WTC11 (cell line): Measurements from ENCODE around the gene TNRC18. TPM values are rescaled to one million over a fixed set of nuclear protein-coding genes. Genes with fewer than 3 reads are reported as not detected.

Source experiments
- ATAC-seq: fragments of 200-7000 bp; cut with Tn5 transposase; 2 replicates; pipeline ENCODE4 v1.10.0; 2021; ENCODE audit warnings: mild to moderate bottlenecking, moderate library complexity
- CTCF ChIA-PET: fragments of 300-600 bp; sonication (Branson Sonifier 250); formaldehyde crosslinking; loops from one replicate; lab custom pipeline; 2021; ENCODE audit warnings: antibody characterized with exemption; lab: Charles Lee
- POLR2A ChIA-PET: fragments of 350-600 bp; sonication (Branson Sonifier 250); formaldehyde crosslinking; loops from one replicate; lab custom pipeline; 2021; ENCODE audit warnings: antibody characterized with exemption; lab: Charles Lee
- DNase-seq: peaks from one replicate; pipeline ENCODE4 v3.0.0; 2021; ENCODE audit warnings: low spot score
- H3K27ac Mint-ChIP-seq: 2 replicates; pipeline ENCODE4 v1.8.0; 2021; ENCODE audit warnings: mixed read lengths
- H3K27me3 Mint-ChIP-seq: 2 replicates; pipeline ENCODE4 v1.8.0; 2021; ENCODE audit warnings: low read depth, mild to moderate bottlenecking, moderate library complexity, mixed read lengths
- H3K36me3 Mint-ChIP-seq: 2 replicates; pipeline ENCODE4 v1.8.0; 2021; ENCODE audit warnings: mixed read lengths
- H3K4me1 Mint-ChIP-seq: 2 replicates; pipeline ENCODE4 v1.8.0; 2022; ENCODE audit warnings: mixed read lengths
- H3K4me3 Mint-ChIP-seq: 2 replicates; pipeline ENCODE4 v1.8.0; 2021; ENCODE audit warnings: mild to moderate bottlenecking, moderate library complexity, mixed read lengths
- H3K9me3 Mint-ChIP-seq: 2 replicates; pipeline ENCODE4 v1.8.0; 2021; ENCODE audit warnings: mixed read lengths
- ARID4B ChIP-seq: sonication (generic); formaldehyde crosslinking; IDR thresholded peaks from 2 replicates; pipeline ENCODE4 v1.8.0; 2023; ENCODE audit warnings: missing genetic modification reagents, mild to moderate bottlenecking, borderline replicate concordance
- ATF2 ChIP-seq: sonication (generic); formaldehyde crosslinking; IDR thresholded peaks from 2 replicates; pipeline ENCODE4 v1.8.1; 2022; ENCODE audit warnings: low read depth, missing genetic modification reagents, borderline replicate concordance
- CBFB ChIP-seq: sonication (generic); formaldehyde crosslinking; IDR thresholded peaks from 2 replicates; pipeline ENCODE4 v1.8.1; 2022; ENCODE audit warnings: mild to moderate bottlenecking, low read depth, missing genetic modification reagents
- ELF4 ChIP-seq: sonication (generic); formaldehyde crosslinking; IDR thresholded peaks from 2 replicates; pipeline ENCODE4 v1.8.1; 2022; ENCODE audit warnings: low read depth, mild to moderate bottlenecking, moderate library complexity, missing genetic modification reagents
- EMX1 ChIP-seq: fragments of 250-450 bp; sonication (Bioruptor Pico); IDR thresholded peaks from 2 replicates; pipeline ENCODE4 v1.8.0; 2021; ENCODE audit warnings: mild to moderate bottlenecking
- ETV6 ChIP-seq: sonication (generic); formaldehyde crosslinking; IDR thresholded peaks from 2 replicates; pipeline ENCODE4 v1.8.1; 2022; ENCODE audit warnings: mild to moderate bottlenecking, missing genetic modification reagents
- FOXK1 ChIP-seq: sonication (generic); formaldehyde crosslinking; IDR thresholded peaks from 2 replicates; pipeline ENCODE4 v1.8.0; 2022; ENCODE audit warnings: mild to moderate bottlenecking, moderate library complexity, missing genetic modification reagents
- JUN ChIP-seq: sonication (generic); formaldehyde crosslinking; IDR thresholded peaks from 2 replicates; pipeline ENCODE4 v1.8.0; 2023; ENCODE audit warnings: mild to moderate bottlenecking, missing genetic modification reagents
- MYBL2 ChIP-seq: sonication (generic); formaldehyde crosslinking; IDR thresholded peaks from 2 replicates; pipeline ENCODE4 v1.8.1; 2023; ENCODE audit warnings: mild to moderate bottlenecking, moderate library complexity, missing genetic modification reagents
- NR1H2 ChIP-seq: sonication (generic); formaldehyde crosslinking; IDR thresholded peaks from 2 replicates; pipeline ENCODE4 v1.9.0; 2021; ENCODE audit warnings: mild to moderate bottlenecking, moderate library complexity, missing genetic modification reagents
- PRDM15 ChIP-seq: sonication (generic); formaldehyde crosslinking; IDR thresholded peaks from 2 replicates; pipeline ENCODE4 v1.8.0; 2022; ENCODE audit warnings: missing genetic modification reagents
- PRRX2 ChIP-seq: fragments of 250-450 bp; sonication (Bioruptor Pico); IDR thresholded peaks from 2 replicates; pipeline ENCODE4 v1.8.0; 2021; ENCODE audit warnings: mild to moderate bottlenecking
- ZNF425 ChIP-seq: fragments of 250-450 bp; sonication (Bioruptor Pico); conservative IDR thresholded peaks from 2 replicates; pipeline ENCODE4 v1.9.0; 2021; ENCODE audit warnings: mild to moderate bottlenecking
- total RNA-seq: library from RNA; stranded (reverse); gene quantifications from 3 replicates; pipeline ENCODE4 v1.2.3, GENCODE V29; 2021
- TF ChIP-seq, protein P1 (sequence below): sonication (generic); formaldehyde crosslinking; IDR thresholded peaks from 2 replicates; pipeline ENCODE4 v1.8.1; 2023; ENCODE audit warnings: mild to moderate bottlenecking, missing genetic modification reagents
- TF ChIP-seq, protein P2 (sequence below): sonication (generic); formaldehyde crosslinking; IDR thresholded peaks from 2 replicates; pipeline ENCODE4 v1.8.0; 2022; ENCODE audit warnings: mild to moderate bottlenecking, missing genetic modification reagents

The TNRC18 gene
- total RNA-seq, 1 experiment from 2014 or later = 55.0 TPM

- TF ChIP-seq PRDM15 (CRISPR knock-in tag) (no peak), FOXK1 (CRISPR knock-in tag) (no peak), PRRX2 (CRISPR knock-in tag) (no peak)
Measured at GRCh38 chr7:5379546-5379945, 44.1 kb downstream of the TNRC18 start (continued).

DNA sequence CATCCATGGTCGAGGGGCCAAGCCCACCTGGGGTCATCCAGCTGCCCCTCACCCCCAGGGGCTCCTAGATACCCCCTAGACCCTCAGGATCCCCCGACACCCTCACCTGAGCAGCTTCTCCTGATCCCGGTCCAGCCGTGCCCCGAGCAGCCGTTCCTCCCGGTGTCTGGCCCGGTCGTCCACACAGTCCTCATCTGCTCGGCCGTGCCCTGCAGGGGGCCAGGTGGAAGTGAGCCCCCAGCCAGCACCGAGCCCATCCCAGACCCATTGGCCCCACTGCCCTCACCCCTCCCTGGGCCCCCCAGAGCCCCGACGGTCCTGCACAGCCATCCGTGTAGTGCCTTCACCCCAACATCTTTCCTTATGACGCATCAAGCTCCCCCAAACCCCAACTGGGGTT lies 45.8 kb downstream of the TNRC18 start:
- TF ChIP-seq CBFB (CRISPR knock-in tag) = no peak
- no peak for TF ChIP-seq ELF4 (CRISPR knock-in tag)
- no peak for TF ChIP-seq PRDM15 (CRISPR knock-in tag)
- TF ChIP-seq EMX1 (CRISPR knock-in tag) = no peak
- no peak for TF ChIP-seq PRRX2 (CRISPR knock-in tag)
- TF ChIP-seq, protein P1, sequence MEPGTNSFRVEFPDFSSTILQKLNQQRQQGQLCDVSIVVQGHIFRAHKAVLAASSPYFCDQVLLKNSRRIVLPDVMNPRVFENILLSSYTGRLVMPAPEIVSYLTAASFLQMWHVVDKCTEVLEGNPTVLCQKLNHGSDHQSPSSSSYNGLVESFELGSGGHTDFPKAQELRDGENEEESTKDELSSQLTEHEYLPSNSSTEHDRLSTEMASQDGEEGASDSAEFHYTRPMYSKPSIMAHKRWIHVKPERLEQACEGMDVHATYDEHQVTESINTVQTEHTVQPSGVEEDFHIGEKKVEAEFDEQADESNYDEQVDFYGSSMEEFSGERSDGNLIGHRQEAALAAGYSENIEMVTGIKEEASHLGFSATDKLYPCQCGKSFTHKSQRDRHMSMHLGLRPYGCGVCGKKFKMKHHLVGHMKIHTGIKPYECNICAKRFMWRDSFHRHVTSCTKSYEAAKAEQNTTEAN (CRISPR knock-in tag) = no peak
- no peak for TF ChIP-seq NR1H2 (CRISPR knock-in tag)
- no peak for TF ChIP-seq ZNF425 (CRISPR knock-in tag)
- no peak for TF ChIP-seq MYBL2
- no peak for TF ChIP-seq JUN
- TF ChIP-seq ATF2 = no peak
- TF ChIP-seq ARID4B (CRISPR knock-in tag) = no peak
- TF ChIP-seq, protein P2, sequence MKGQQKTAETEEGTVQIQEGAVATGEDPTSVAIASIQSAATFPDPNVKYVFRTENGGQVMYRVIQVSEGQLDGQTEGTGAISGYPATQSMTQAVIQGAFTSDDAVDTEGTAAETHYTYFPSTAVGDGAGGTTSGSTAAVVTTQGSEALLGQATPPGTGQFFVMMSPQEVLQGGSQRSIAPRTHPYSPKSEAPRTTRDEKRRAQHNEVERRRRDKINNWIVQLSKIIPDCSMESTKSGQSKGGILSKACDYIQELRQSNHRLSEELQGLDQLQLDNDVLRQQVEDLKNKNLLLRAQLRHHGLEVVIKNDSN (CRISPR knock-in tag) = no peak
- no peak for TF ChIP-seq ETV6 (CRISPR knock-in tag)
- DNase-seq (no peak), ATAC-seq (no peak)
- Mint-ChIP-seq H3K27ac (no peak overlapping the region; the same call in 1 of the 2 replicates), H3K36me3 (no peaks in the 10 kb centered on the region), H3K9me3 (no peaks in the 10 kb centered on the region), H3K4me3 (no peak overlapping the region), H3K27me3 (no peaks in the 10 kb centered on the region), H3K4me1 (peaks cover 3% of the 10 kb centered on the region)
- ChIA-PET POLR2A (interaction anchor here (0.6 kb wide), 1 partner anchor 193 kb away, joined by 3 read pairs; no protein-coding TSS in a partner anchor), CTCF (no interaction called here)
